DOHH2 (cell line): Measurements from ENCODE around the gene GLRA3.

ENCODE experiments used
- H3F3A ChIP-seq: fragments of 200-600 bp; sonication (generic), shearing (Covaris generic); 2 replicates; pipeline ENCODE4 v1.6.0; 2016; ENCODE audit warnings: antibody characterized with exemption, mild to moderate bottlenecking; ENCODE audit not compliant: control insufficient read depth, insufficient read depth
- H3K27ac ChIP-seq: fragments of 200-600 bp; sonication (generic); 2 replicates; pipeline ENCODE4 v1.5.1; 2014; ENCODE audit warnings: low read depth, mild to moderate bottlenecking, low read length, moderate library complexity
- H3K27me3 ChIP-seq: fragments of 200-600 bp; sonication (generic); 2 replicates; pipeline ENCODE4 v1.6.1; 2014; ENCODE audit warnings: mild to moderate bottlenecking, low read length, mixed read lengths; ENCODE audit not compliant: control insufficient read depth
- H3K36me3 ChIP-seq: fragments of 200-600 bp; sonication (generic); 2 replicates; pipeline ENCODE4 v1.6.1; 2014; ENCODE audit warnings: mild to moderate bottlenecking, low read length, moderate library complexity, mixed read lengths; ENCODE audit not compliant: control insufficient read depth
- H3K4me1 ChIP-seq: fragments of 200-600 bp; sonication (generic); 2 replicates; pipeline ENCODE4 v1.6.1; 2014; ENCODE audit warnings: mild to moderate bottlenecking, low read length, mixed read lengths; ENCODE audit not compliant: control insufficient read depth
- H3K4me2 ChIP-seq: fragments of 200-600 bp; sonication (generic); 2 replicates; pipeline ENCODE4 v1.6.0; 2014; ENCODE audit warnings: mild to moderate bottlenecking, low read length, moderate library complexity
- H3K4me3 ChIP-seq: fragments of 200-600 bp; sonication (generic); 2 replicates; pipeline ENCODE4 v1.5.1; 2014; ENCODE audit warnings: mild to moderate bottlenecking, low read length, mixed read lengths
- H3K79me2 ChIP-seq: fragments of 200-600 bp; sonication (generic); 2 replicates; pipeline ENCODE4 v1.6.1; 2014; ENCODE audit warnings: mild to moderate bottlenecking, low read length, mixed read lengths; ENCODE audit not compliant: control insufficient read depth
- H3K9me2 ChIP-seq: fragments of 200-600 bp; sonication (generic); replicated peaks from 2 replicates; pipeline ENCODE4 v1.6.1; 2014; ENCODE audit warnings: mild to moderate bottlenecking, low read length, mixed read lengths; ENCODE audit not compliant: control insufficient read depth
- H3K9me3 ChIP-seq: fragments of 200-600 bp; sonication (generic); 2 replicates; pipeline ENCODE4 v1.6.1; 2014; ENCODE audit warnings: antibody characterized with exemption, low read length, mixed read lengths; ENCODE audit not compliant: control insufficient read depth, insufficient read depth
- H4K20me1 ChIP-seq: fragments of 200-600 bp; sonication (generic); 2 replicates; pipeline ENCODE4 v1.6.0; 2014; ENCODE audit warnings: low read depth, mild to moderate bottlenecking, antibody characterized with exemption, low read length, moderate library complexity; ENCODE audit not compliant: control insufficient read depth, insufficient read depth
- EZH2phosphoT487 ChIP-seq: fragments of 200-600 bp; sonication (generic); IDR thresholded peaks from 2 replicates; pipeline ENCODE4 v1.6.1; 2017; ENCODE audit warnings: borderline replicate concordance, mild to moderate bottlenecking, antibody characterized with exemption, low read length, moderate library complexity, mixed read lengths
- TF ChIP-seq, protein P1 (sequence below): fragments of 200-600 bp; sonication (generic); IDR thresholded peaks from one replicate; pipeline ENCODE4 v1.5.1; 2014; ENCODE audit warnings: antibody characterized with exemption, mild to moderate bottlenecking, low read depth, low read length; ENCODE audit not compliant: poor library complexity, severe bottlenecking

Gene GLRA3

DNA sequence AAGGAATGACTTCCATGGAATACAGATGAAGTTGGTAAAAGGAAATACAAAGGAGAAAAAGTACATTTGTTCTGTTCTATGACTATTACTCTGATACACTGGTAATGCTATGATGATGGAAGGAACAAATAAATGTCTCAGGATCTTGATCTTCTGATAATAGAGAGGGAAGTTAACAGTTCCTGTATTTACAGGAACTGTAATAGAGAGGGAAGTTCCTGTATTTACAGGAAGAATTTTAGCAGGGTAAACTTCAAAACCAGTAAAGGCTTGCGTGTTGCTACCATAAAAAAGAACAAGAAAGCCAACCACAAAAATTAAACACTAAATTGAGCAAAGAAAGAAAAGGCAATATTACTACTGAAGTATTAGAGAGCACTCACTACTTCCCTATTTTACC lies 215.1 kb downstream of the GLRA3 start:
- H3K9me2 ChIP-seq, result no peaks in the 10 kb centered on the region
- no peaks in the 10 kb centered on the region for H3K79me2 ChIP-seq
- H3K4me2 ChIP-seq, result no peak overlapping the region
- no peaks in the 10 kb centered on the region for H3F3A ChIP-seq
- TF ChIP-seq EZH2phosphoT487, result no peak
- TF ChIP-seq, protein P1, sequence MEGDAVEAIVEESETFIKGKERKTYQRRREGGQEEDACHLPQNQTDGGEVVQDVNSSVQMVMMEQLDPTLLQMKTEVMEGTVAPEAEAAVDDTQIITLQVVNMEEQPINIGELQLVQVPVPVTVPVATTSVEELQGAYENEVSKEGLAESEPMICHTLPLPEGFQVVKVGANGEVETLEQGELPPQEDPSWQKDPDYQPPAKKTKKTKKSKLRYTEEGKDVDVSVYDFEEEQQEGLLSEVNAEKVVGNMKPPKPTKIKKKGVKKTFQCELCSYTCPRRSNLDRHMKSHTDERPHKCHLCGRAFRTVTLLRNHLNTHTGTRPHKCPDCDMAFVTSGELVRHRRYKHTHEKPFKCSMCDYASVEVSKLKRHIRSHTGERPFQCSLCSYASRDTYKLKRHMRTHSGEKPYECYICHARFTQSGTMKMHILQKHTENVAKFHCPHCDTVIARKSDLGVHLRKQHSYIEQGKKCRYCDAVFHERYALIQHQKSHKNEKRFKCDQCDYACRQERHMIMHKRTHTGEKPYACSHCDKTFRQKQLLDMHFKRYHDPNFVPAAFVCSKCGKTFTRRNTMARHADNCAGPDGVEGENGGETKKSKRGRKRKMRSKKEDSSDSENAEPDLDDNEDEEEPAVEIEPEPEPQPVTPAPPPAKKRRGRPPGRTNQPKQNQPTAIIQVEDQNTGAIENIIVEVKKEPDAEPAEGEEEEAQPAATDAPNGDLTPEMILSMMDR, result no peak
- H3K4me1 ChIP-seq, result no peaks in the 10 kb centered on the region
- no peaks in the 10 kb centered on the region for H3K36me3 ChIP-seq
- no peaks in the 10 kb centered on the region for H4K20me1 ChIP-seq
- no peaks in the 10 kb centered on the region for H3K27me3 ChIP-seq
- H3K4me3 ChIP-seq, result no peak overlapping the region
- peaks cover 4% of the 10 kb centered on the region; the same call in 1 of the 2 replicates for H3K9me3 ChIP-seq
- no peak overlapping the region for H3K27ac ChIP-seq

GRCh38 chr4:174611792-174612191 lies 217.3 kb downstream of the GLRA3 start:
- H3K36me3 ChIP-seq, result no peaks in the 10 kb centered on the region
- H3K27ac ChIP-seq, result no peak overlapping the region
- H3K27me3 ChIP-seq, result no peaks in the 10 kb centered on the region
- no peaks in the 10 kb centered on the region for H4K20me1 ChIP-seq
- H3F3A ChIP-seq, result no peaks in the 10 kb centered on the region
- TF ChIP-seq EZH2phosphoT487, result no peak
- TF ChIP-seq, protein P1, result no peak
- no peaks in the 10 kb centered on the region for H3K4me1 ChIP-seq
- H3K4me3 ChIP-seq, result no peak overlapping the region
- no peaks in the 10 kb centered on the region for H3K9me2 ChIP-seq
- no peak overlapping the region for H3K4me2 ChIP-seq
- H3K9me3 ChIP-seq, result peaks cover 4% of the 10 kb centered on the region; the same call in 1 of the 2 replicates
- no peaks in the 10 kb centered on the region for H3K79me2 ChIP-seq

- no peak overlapping the region for H3K27ac ChIP-seq
- H3K36me3 ChIP-seq, result no peaks in the 10 kb centered on the region
- no peaks in the 10 kb centered on the region for H4K20me1 ChIP-seq
- H3K9me3 ChIP-seq, result peaks cover 4% of the 10 kb centered on the region; the same call in 1 of the 2 replicates
- H3K79me2 ChIP-seq, result no peaks in the 10 kb centered on the region
- H3K4me2 ChIP-seq, result no peak overlapping the region
- no peaks in the 10 kb centered on the region for H3F3A ChIP-seq
- TF ChIP-seq, protein P1, result no peak
- no peak for TF ChIP-seq EZH2phosphoT487
- no peak overlapping the region for H3K4me3 ChIP-seq
- no peaks in the 10 kb centered on the region for H3K27me3 ChIP-seq
- H3K9me2 ChIP-seq, result no peaks in the 10 kb centered on the region
- H3K4me1 ChIP-seq, result no peaks in the 10 kb centered on the region
Measured at GRCh38 chr4:174607792-174608191, 221.3 kb downstream of the GLRA3 start.
